HEK293 (cell line): ENCODE results near the gene IL1RL2.

Experiments
- CTCF ChIP-seq: fragments of 450-650 bp; formaldehyde crosslinking; IDR thresholded peaks from 2 replicates; pipeline ENCODE4 v1.5.1; 2016; ENCODE audit warnings: missing biosample characterization, missing genetic modification characterization
- ELK4 ChIP-seq: IDR thresholded peaks from 2 replicates; pipeline ENCODE4 v1.6.1; 2011; ENCODE audit warnings: mild to moderate bottlenecking, low read depth, low read length, borderline replicate concordance
- REST ChIP-seq: fragments of 450-650 bp; formaldehyde crosslinking; IDR thresholded peaks from 2 replicates; pipeline ENCODE4 v1.5.1; 2016; ENCODE audit warnings: missing biosample characterization, missing genetic modification characterization
- TCF7L2 ChIP-seq: IDR thresholded peaks from 2 replicates; pipeline ENCODE4 v1.6.1; 2011; ENCODE audit warnings: low read depth, mild to moderate bottlenecking, inconsistent platforms, low read length, moderate library complexity, borderline replicate concordance
- ZNF175 ChIP-seq: fragments of 450-650 bp; formaldehyde crosslinking; IDR thresholded peaks from 2 replicates; pipeline ENCODE4 v1.5.1; 2016; ENCODE audit warnings: missing biosample characterization, missing genetic modification characterization
- ZNF449 ChIP-seq: fragments of 450-650 bp; formaldehyde crosslinking; IDR thresholded peaks from 2 replicates; pipeline ENCODE4 v1.5.1; 2017; ENCODE audit warnings: missing biosample characterization, mild to moderate bottlenecking, missing genetic modification characterization, moderate library complexity
- ZNF580 ChIP-seq: fragments of 450-650 bp; formaldehyde crosslinking; IDR thresholded peaks from 2 replicates; pipeline ENCODE4 v1.5.1; 2016; ENCODE audit warnings: missing biosample characterization, missing genetic modification characterization
- ZNF639 ChIP-seq: fragments of 450-650 bp; formaldehyde crosslinking; IDR thresholded peaks from 2 replicates; pipeline ENCODE4 v1.5.1; 2016; ENCODE audit warnings: missing biosample characterization, missing genetic modification characterization
- TF ChIP-seq, protein P1 (sequence below): fragments of 450-650 bp; formaldehyde crosslinking; IDR thresholded peaks from 2 replicates; pipeline ENCODE4 v1.5.0; 2017; ENCODE audit warnings: missing biosample characterization, missing genetic modification characterization, borderline replicate concordance

DNA sequence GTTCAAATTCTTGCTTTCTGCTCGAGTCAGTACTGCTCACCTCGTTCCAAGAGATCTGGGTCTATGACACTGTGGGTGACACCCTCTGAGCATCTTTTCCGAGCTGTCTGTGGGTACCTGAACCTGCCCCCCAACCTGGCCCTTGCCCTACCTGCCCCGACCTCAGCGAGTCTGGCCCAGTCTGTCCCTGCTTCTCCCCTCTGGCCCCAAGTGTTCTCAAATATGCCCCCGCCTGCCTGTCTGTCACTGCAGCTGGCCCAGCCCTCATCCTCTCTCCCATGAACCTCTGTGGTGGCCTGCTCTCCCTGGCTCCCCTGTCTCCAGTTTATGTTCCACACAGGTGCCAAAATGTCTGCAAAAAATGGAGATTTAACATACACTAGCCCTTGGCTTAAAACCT is 32.5 kb upstream of the IL1RL2 start:
- TF ChIP-seq CTCF (tag by site-specific recombination), result no peak
- TF ChIP-seq ZNF449, result no peak
- TF ChIP-seq TCF7L2, result no peak
- TF ChIP-seq, protein P1, sequence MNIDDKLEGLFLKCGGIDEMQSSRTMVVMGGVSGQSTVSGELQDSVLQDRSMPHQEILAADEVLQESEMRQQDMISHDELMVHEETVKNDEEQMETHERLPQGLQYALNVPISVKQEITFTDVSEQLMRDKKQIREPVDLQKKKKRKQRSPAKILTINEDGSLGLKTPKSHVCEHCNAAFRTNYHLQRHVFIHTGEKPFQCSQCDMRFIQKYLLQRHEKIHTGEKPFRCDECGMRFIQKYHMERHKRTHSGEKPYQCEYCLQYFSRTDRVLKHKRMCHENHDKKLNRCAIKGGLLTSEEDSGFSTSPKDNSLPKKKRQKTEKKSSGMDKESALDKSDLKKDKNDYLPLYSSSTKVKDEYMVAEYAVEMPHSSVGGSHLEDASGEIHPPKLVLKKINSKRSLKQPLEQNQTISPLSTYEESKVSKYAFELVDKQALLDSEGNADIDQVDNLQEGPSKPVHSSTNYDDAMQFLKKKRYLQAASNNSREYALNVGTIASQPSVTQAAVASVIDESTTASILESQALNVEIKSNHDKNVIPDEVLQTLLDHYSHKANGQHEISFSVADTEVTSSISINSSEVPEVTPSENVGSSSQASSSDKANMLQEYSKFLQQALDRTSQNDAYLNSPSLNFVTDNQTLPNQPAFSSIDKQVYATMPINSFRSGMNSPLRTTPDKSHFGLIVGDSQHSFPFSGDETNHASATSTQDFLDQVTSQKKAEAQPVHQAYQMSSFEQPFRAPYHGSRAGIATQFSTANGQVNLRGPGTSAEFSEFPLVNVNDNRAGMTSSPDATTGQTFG (tag by site-specific recombination), result no peak
- TF ChIP-seq REST (tag by site-specific recombination), result no peak
- no peak for TF ChIP-seq ZNF175
- TF ChIP-seq ELK4, result no peak
- TF ChIP-seq ZNF639 (tag by site-specific recombination), result no peak
- TF ChIP-seq ZNF580, result no peak
